H1 (cell line): ENCODE results near the gene GOLGA3. TPM values are rescaled to one million over a fixed set of nuclear protein-coding genes. Genes with fewer than 3 reads are reported as not detected.

Experiments
- CTCF ChIA-PET: fragments of 300-600 bp; sonication (Branson Sonifier 250); formaldehyde crosslinking; loops from one replicate; lab custom pipeline; 2021; ENCODE audit not compliant: partially characterized antibody; lab: Charles Lee
- POLR2A ChIA-PET: fragments of 300-600 bp; sonication (Branson Sonifier 250); formaldehyde crosslinking; loops from one replicate; lab custom pipeline; 2021; ENCODE audit warnings: inconsistent platforms; ENCODE audit not compliant: partially characterized antibody; lab: Charles Lee
- DNase-seq, 2 experiments: peaks; one replicate each; pipeline versions ENCODE4 v3.0.0 to v3.0.0-alpha.2; 2010 to 2022; ENCODE audit warnings: low spot score in 2 of 2, low read depth in 1 of 2, mixed read lengths in 1 of 2
- FAIRE-seq: peaks from 2 replicates; lab custom pipeline; 2011; peaks lifted over from hg19 to GRCh38; lab: Jason Lieb, UNC
- H2AFZ ChIP-seq: 2 replicates; pipeline ENCODE4 v1.8.1; 2012; ENCODE audit warnings: low read length, inconsistent platforms
- H2AK5ac ChIP-seq: 2 replicates; pipeline ENCODE4 v1.6.1; 2013; ENCODE audit warnings: low read depth, low read length
- H2BK120ac ChIP-seq: replicated peaks from 2 replicates; pipeline ENCODE3; 2013; ENCODE audit warnings: low read depth, low read length, inconsistent platforms
- H2BK12ac ChIP-seq: 2 replicates; pipeline ENCODE4 v1.6.1; 2013; ENCODE audit warnings: low read depth, low read length
- H2BK15ac ChIP-seq: 2 replicates; pipeline ENCODE4 v1.6.1; 2013; ENCODE audit warnings: low read length
- H2BK20ac ChIP-seq: 2 replicates; pipeline ENCODE4 v1.6.1; 2013; ENCODE audit warnings: low read length
- H2BK5ac ChIP-seq: 2 replicates; pipeline ENCODE4 v1.6.1; 2013; ENCODE audit warnings: low read depth, low read length
- H3K14ac ChIP-seq: 2 replicates; pipeline ENCODE4 v1.6.1; 2013; ENCODE audit warnings: inconsistent platforms; ENCODE audit not compliant: insufficient read length
- H3K18ac ChIP-seq: 2 replicates; pipeline ENCODE4 v1.6.1; 2013; ENCODE audit warnings: low read length; ENCODE audit errors: extremely low read depth
- H3K23ac ChIP-seq: 2 replicates; pipeline ENCODE4 v1.6.1; 2013; ENCODE audit warnings: inconsistent platforms; ENCODE audit not compliant: insufficient read length
- H3K23me2 ChIP-seq: 2 replicates; pipeline ENCODE4 v1.6.1; 2013; ENCODE audit warnings: low read depth, low read length
- H3K27ac ChIP-seq: 2 replicates; pipeline ENCODE4 v1.6.1; 2011; ENCODE audit warnings: low read depth, low read length, inconsistent platforms
- H3K27me3 ChIP-seq, 4 experiments: replicated peaks in 1 of 4; 1 replicate in 1 of 4; 2 replicates in 3 of 4; pipeline versions ENCODE4 v1.6.1 to v1.8.1; 2011 to 2013; ENCODE audit warnings: low read length in 3 of 4, mild to moderate bottlenecking in 3 of 4, inconsistent platforms in 2 of 4, mixed read lengths in 2 of 4, moderate library complexity in 1 of 4; ENCODE audit not compliant: control insufficient read depth in 3 of 4, insufficient read depth in 3 of 4; ENCODE audit errors: extremely low read depth in 1 of 4
- H3K36me3 ChIP-seq, 4 experiments: 2 replicates each; pipeline versions ENCODE4 v1.6.1 to v1.8.1; 2011 to 2013; ENCODE audit warnings: mild to moderate bottlenecking in 4 of 4, low read length in 3 of 4, moderate library complexity in 2 of 4, control low read depth in 1 of 4, inconsistent platforms in 1 of 4; ENCODE audit not compliant: insufficient read depth in 4 of 4, control insufficient read depth in 2 of 4
- H3K4ac ChIP-seq: replicated peaks from 2 replicates; pipeline ENCODE3; 2013; ENCODE audit warnings: low read length, low read depth, mixed read lengths, inconsistent platforms; ENCODE audit not compliant: insufficient read length
- H3K4me1 ChIP-seq, 4 experiments: replicated peaks in 1 of 4; 1 replicate in 1 of 4; 2 replicates in 3 of 4; pipeline versions ENCODE4 v1.6.1 to v1.8.1; 2011 to 2013; ENCODE audit warnings: low read length in 3 of 4, inconsistent platforms in 2 of 4, mixed read lengths in 1 of 4; ENCODE audit not compliant: insufficient read depth in 4 of 4, control insufficient read depth in 3 of 4
- H3K4me2 ChIP-seq, 2 experiments: 2 replicates each; pipeline versions ENCODE4 v1.6.1 to v1.8.1; 2011 to 2013; ENCODE audit warnings: low read depth in 2 of 2, low read length in 2 of 2, control low read depth in 1 of 2, inconsistent platforms in 1 of 2, mild to moderate bottlenecking in 1 of 2; ENCODE audit not compliant: insufficient read depth in 1 of 2
- H3K4me3 ChIP-seq, 4 experiments: fragments of 200-600, 300-600 bp in 1 of 4; sonication (generic), shearing (Covaris generic), sonication (Bioruptor Twin) in 1 of 4; 2 replicates each; pipeline versions ENCODE4 v1.5.1 to v1.8.1; 2011 to 2016; ENCODE audit warnings: low read length in 4 of 4, low read depth in 3 of 4, control low read depth in 2 of 4, inconsistent platforms in 2 of 4, mild to moderate bottlenecking in 2 of 4, mixed read lengths in 1 of 4, moderate library complexity in 1 of 4; ENCODE audit not compliant: insufficient read depth in 2 of 4; ENCODE audit errors: extremely low read depth in 1 of 4
- H3K56ac ChIP-seq: replicated peaks from 2 replicates; pipeline ENCODE3; 2013; ENCODE audit warnings: low read depth, mild to moderate bottlenecking, mixed read lengths, low read length, inconsistent platforms; ENCODE audit not compliant: insufficient read length
- H3K79me1 ChIP-seq: 2 replicates; pipeline ENCODE4 v1.6.1; 2013; ENCODE audit warnings: low read depth, low read length, control low read depth
- H3K79me2 ChIP-seq, 2 experiments: 2 replicates each; pipeline versions ENCODE4 v1.6.1 to v1.8.1; 2012 to 2013; ENCODE audit warnings: low read length in 2 of 2, mild to moderate bottlenecking in 2 of 2, inconsistent platforms in 1 of 2; ENCODE audit not compliant: insufficient read depth in 2 of 2, control insufficient read depth in 1 of 2
- H3K9ac ChIP-seq, 4 experiments: replicated peaks in 1 of 4; 1 replicate in 1 of 4; 2 replicates in 3 of 4; pipeline versions ENCODE4 v1.6.1 to v1.8.1; 2011 to 2013; ENCODE audit warnings: low read depth in 3 of 4, low read length in 3 of 4, control low read depth in 2 of 4, mild to moderate bottlenecking in 2 of 4, moderate library complexity in 2 of 4, inconsistent platforms in 1 of 4; ENCODE audit errors: extremely low read depth in 1 of 4
- H3K9me3 ChIP-seq, 2 experiments: 2 replicates each; pipeline versions ENCODE4 v1.6.1 to v1.8.1; 2012 to 2013; ENCODE audit warnings: mild to moderate bottlenecking in 2 of 2, moderate library complexity in 2 of 2, control low read depth in 1 of 2, inconsistent platforms in 1 of 2, low read depth in 1 of 2, low read length in 1 of 2, mixed read lengths in 1 of 2; ENCODE audit not compliant: insufficient read depth in 2 of 2
- H4K20me1 ChIP-seq, 2 experiments: replicated peaks in 1 of 2; 2 replicates each; pipeline versions ENCODE3 to v1.8.1; 2011 to 2013; ENCODE audit warnings: inconsistent platforms in 2 of 2, low read length in 2 of 2, mild to moderate bottlenecking in 1 of 2; ENCODE audit not compliant: insufficient read depth in 2 of 2, control insufficient read depth in 1 of 2
- H4K5ac ChIP-seq: 2 replicates; pipeline ENCODE4 v1.6.1; 2013; ENCODE audit warnings: low read length, low read depth, mixed read lengths, inconsistent platforms; ENCODE audit not compliant: insufficient read length
- H4K8ac ChIP-seq: 2 replicates; pipeline ENCODE4 v1.8.0; 2013; ENCODE audit warnings: mild to moderate bottlenecking, moderate library complexity, low read length, inconsistent platforms; ENCODE audit not compliant: insufficient read depth; ENCODE audit errors: extremely low read depth
- H4K91ac ChIP-seq: replicated peaks from 2 replicates; pipeline ENCODE3; 2013; ENCODE audit warnings: low read length, mixed read lengths, inconsistent platforms; ENCODE audit not compliant: insufficient read length
- ASH2L ChIP-seq: fragments of 200-600, 300-600 bp; sonication (generic); IDR thresholded peaks from one replicate; pipeline ENCODE4 v1.7.1; 2017; ENCODE audit warnings: low read length
- BRCA1 ChIP-seq: IDR thresholded peaks from 2 replicates; pipeline ENCODE4 v1.6.1; 2012; ENCODE audit warnings: low read depth, low read length, improper control_type of control experiment
- CEBPB ChIP-seq: IDR thresholded peaks from 2 replicates; pipeline ENCODE4 v1.6.1; 2012; ENCODE audit warnings: low read depth, low read length
- CHD1 ChIP-seq: IDR thresholded peaks from 2 replicates; pipeline ENCODE4 v1.6.1; 2012; ENCODE audit warnings: low read depth, low read length, improper control_type of control experiment
- CTBP2 ChIP-seq: IDR thresholded peaks from 2 replicates; pipeline ENCODE4 v1.7.0; 2011; ENCODE audit warnings: borderline replicate concordance, mild to moderate bottlenecking, moderate library complexity, mixed read lengths, low read length; ENCODE audit not compliant: insufficient read depth, insufficient read length
- HDAC2 ChIP-seq, 2 experiments: fragments of 300-600 bp in 1 of 2; sonication (generic) in 1 of 2; IDR thresholded peaks; 2 replicates each; pipeline ENCODE4 v1.6.1; 2011 to 2012; ENCODE audit warnings: low read depth in 2 of 2, low read length in 2 of 2, mild to moderate bottlenecking in 2 of 2, moderate library complexity in 2 of 2, borderline replicate concordance in 1 of 2, inconsistent platforms in 1 of 2
- HDAC6 ChIP-seq: IDR thresholded peaks from one replicate; pipeline ENCODE4 v1.7.1; 2012; ENCODE audit warnings: low read depth, mild to moderate bottlenecking, inconsistent platforms, low read length, moderate library complexity
- KDM1A ChIP-seq: fragments of 200-600, 300-600 bp; sonication (generic); IDR thresholded peaks from 2 replicates; pipeline ENCODE4 v1.7.1; 2016; ENCODE audit warnings: mild to moderate bottlenecking, low read length, borderline replicate concordance
- NANOG ChIP-seq: IDR thresholded peaks from 2 replicates; pipeline ENCODE4 v1.6.1; 2011; ENCODE audit warnings: low read length, low read depth, mild to moderate bottlenecking, inconsistent platforms; ENCODE audit not compliant: insufficient read depth, poor library complexity, severe bottlenecking
- PHF8 ChIP-seq: fragments of 200-600 bp; sonication (generic); conservative IDR thresholded peaks from 2 replicates; pipeline ENCODE4 v1.7.1; 2012; ENCODE audit warnings: low read depth, mild to moderate bottlenecking, inconsistent platforms, low read length, moderate library complexity
- POLR2AphosphoS5 ChIP-seq: IDR thresholded peaks from 2 replicates; pipeline ENCODE4 v1.6.1; 2011; ENCODE audit warnings: low read depth, low read length
- RBBP5 ChIP-seq: IDR thresholded peaks from 2 replicates; pipeline ENCODE4 v1.7.1; 2012; ENCODE audit warnings: low read depth, mild to moderate bottlenecking, inconsistent platforms, low read length, moderate library complexity, borderline replicate concordance
- WGBS, 2 experiments: shearing (Covaris generic) in 1 of 2; methylation state at CpG; one replicate each; pipeline versions ENCODE4 v1.1.6 to v1.1.7; 2013 to 2015; ENCODE audit warnings: low lambda C conversion rate in 2 of 2, mixed read lengths in 2 of 2, inconsistent platforms in 1 of 2, low coverage in 1 of 2, missing lambda C conversion rate in 1 of 2; ENCODE audit not compliant: insufficient replicate concordance in 2 of 2, insufficient coverage in 1 of 2, insufficient read length in 1 of 2; ENCODE audit errors: extremely low coverage in 1 of 2, missing lambda C conversion rate in 1 of 2; 5-methylcytosine and 5-hydroxymethylcytosine counted together
- polyA plus RNA-seq, 7 experiments: library from polyadenylated mRNA; depleted of rRNA in 3 of 7; stranded (reverse) in 5 of 7; unstranded in 2 of 7; fragments of >200 nt in 5 of 7; fragments of 200-250 nt in 2 of 7; gene quantifications; 1 replicate in 5 of 7; 2 replicates in 1 of 7; 4 replicates in 1 of 7; pipeline versions ENCODE4 v1.2.1 to v1.2.3, GENCODE V29; 2011 to 2013; ENCODE audit warnings: missing spikeins in 2 of 7, mixed read lengths in 2 of 7
- total RNA-seq: library from RNA; stranded (reverse); fragmentation: NEBNext Ultra II Directional; extraction: Animal tissue kit (Norgen Biotek cat#: 25700); gene quantifications from 2 replicates; pipeline ENCODE4 v1.2.1, GENCODE V29; 2021

The GOLGA3 gene
- total and polyA plus RNA-seq, 2 of the 8 experiments (the other 6 are each of a cell fraction or from before 2014, with no cell fraction given), result 6.4 to 33.1 TPM

DNA sequence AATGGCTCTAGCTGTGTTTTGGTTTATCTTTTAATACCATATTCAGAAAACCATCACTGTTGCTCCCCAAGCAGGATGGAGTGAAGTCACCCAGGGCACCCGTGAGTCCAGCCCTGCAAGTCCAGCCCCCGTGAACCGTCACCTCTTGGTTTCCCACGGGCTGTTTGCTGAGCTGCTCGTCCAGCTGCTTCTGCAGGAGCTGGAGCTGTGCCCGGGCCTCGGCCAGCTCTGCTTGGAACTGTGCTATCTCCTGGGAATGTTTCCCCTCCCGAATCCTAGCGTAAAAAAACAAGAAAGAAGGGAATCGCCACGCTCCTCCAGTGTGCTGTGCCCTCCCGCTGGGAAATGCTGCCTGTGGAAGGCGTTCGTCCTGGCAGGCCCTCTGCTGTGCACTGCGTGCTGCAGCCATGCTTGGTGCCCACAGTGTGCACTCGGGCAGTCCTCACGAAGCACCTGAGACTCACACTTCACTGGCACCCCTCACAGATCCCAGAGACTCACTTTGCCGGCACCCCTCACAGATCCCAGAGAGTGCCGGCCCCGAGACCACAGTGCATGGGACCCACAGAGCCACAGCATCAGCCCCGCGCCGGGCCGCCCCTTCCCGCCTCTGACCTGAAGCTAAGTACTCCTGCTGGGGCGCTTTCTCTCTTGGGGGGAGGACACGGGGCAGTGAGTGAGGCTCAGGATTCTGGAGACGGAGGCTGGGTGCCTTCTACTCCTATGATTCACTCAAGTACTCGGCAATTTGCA is 51.7 kb downstream of the GOLGA3 start:
- Histone ChIP-seq H4K8ac (no peak overlapping the region; the same call in 1 of the 2 replicates), H3K4me3 (no peak overlapping the region), H3K18ac (no peak overlapping the region), H3K23ac (no peak overlapping the region), H3K79me2 (no peaks in the 10 kb centered on the region), H2AK5ac (no peak overlapping the region), H3K27ac (no peak overlapping the region), H3K56ac (no peak overlapping the region), H2BK5ac (no peak overlapping the region), H3K79me1 (no peaks in the 10 kb centered on the region; the same call in none of the 2 replicates), H3K4me1 (no peaks in the 10 kb centered on the region), H3K9me3 (no peaks in the 10 kb centered on the region), H3K4me2 (no peak overlapping the region), H2BK20ac (no peak overlapping the region), H2BK12ac (no peak overlapping the region), H3K14ac (no peak overlapping the region), H3K27me3 (no peaks in the 10 kb centered on the region), H3K23me2 (no peaks in the 10 kb centered on the region), H4K5ac (no peak overlapping the region), H3K9ac (no peak overlapping the region), H4K20me1 (peaks cover 0 to 4% of the 10 kb centered on the region in 2 experiments), H4K91ac (no peak overlapping the region), H2BK120ac (no peak overlapping the region), H2BK15ac (no peak overlapping the region), H3K4ac (no peak overlapping the region), H2AFZ (no peak overlapping the region), H3K36me3 (peaks cover 26 to 57% (median 48%) of the 10 kb centered on the region in 4 experiments)
- WGBS, 2 experiments, result 92% methylated on average over 29 of the region's 29 CpGs; no CpG with 5 or more reads in 1 of the 2 experiments
- no peak for DNase-seq
- FAIRE-seq, result no peak
- ChIA-PET POLR2A (interaction anchor here (0.9 to 3.7 kb wide), 9 partner anchors 9 to 66 kb away, joined by 3 to 30 read pairs (median 5); partner anchors contain the start of genes ANKLE2 and PGAM5), CTCF (interaction anchor here (1.4 kb wide), 1 partner anchor 10 kb away, joined by 3 read pairs; no protein-coding TSS in a partner anchor)
- TF ChIP-seq HDAC6, result no peak
- no peak for TF ChIP-seq POLR2AphosphoS5
- no peak for TF ChIP-seq HDAC2 (IDR thresholded peaks at IDR 0.05; ENCODE audit: borderline replicate concordance in 1 of 2, low read depth in 2 of 2, low read length in 2 of 2)
- TF ChIP-seq CEBPB, result no peak
- no peak for TF ChIP-seq NANOG
- no peak for TF ChIP-seq KDM1A
- no peak for TF ChIP-seq CTBP2
- TF ChIP-seq RBBP5, result no peak
- no peak for TF ChIP-seq BRCA1
- TF ChIP-seq CHD1, result no peak
- TF ChIP-seq PHF8, result no peak
- TF ChIP-seq ASH2L, result no peak
